HG03060 (cell line): Measurements from ENCODE around the gene ADAD2.
A peak's percentile ranks its signal among the peaks of the same experiment; 100 is the strongest.

Source experiments
- ATAC-seq: cut with Tn5 transposase; IDR thresholded peaks from one replicate; pipeline ENCODE4 v1.9.1; 2021; ENCODE audit warnings: low read depth, moderate number of reproducible peaks; ENCODE audit not compliant: unreplicated experiment

ADAD2 gene

GRCh38 chr16:84176192-84177053, 14.5 kb upstream of the ADAD2 start:
- no peak for ATAC-seq

- no peak for ATAC-seq
Measured at GRCh38 chr16:84177741-84178073, 13.2 kb upstream of the ADAD2 start.

- no peak for ATAC-seq
Measured at GRCh38 chr16:84178146-84178765, 12.7 kb upstream of the ADAD2 start.

- no peak for ATAC-seq
Measured at GRCh38 chr16:84178892-84179611, 11.9 kb upstream of the ADAD2 start.

GRCh38 chr16:84179612-84180320, 11.2 kb upstream of the ADAD2 start:
- no peak for ATAC-seq

GRCh38 chr16:84180519-84181140, 10.3 kb upstream of the ADAD2 start:
- ATAC-seq, result no peak

GRCh38 chr16:84181144-84181915, 9.6 kb upstream of the ADAD2 start:
- no peak for ATAC-seq

GRCh38 chr16:84182104-84182503, 8.9 kb upstream of the ADAD2 start:
- ATAC-seq, result no peak

- no peak for ATAC-seq
Measured at GRCh38 chr16:84182680-84183571, 8.0 kb upstream of the ADAD2 start.

- ATAC-seq, result no peak
Measured at GRCh38 chr16:84183572-84183875, 7.4 kb upstream of the ADAD2 start.

- ATAC-seq, result no peak
Measured at GRCh38 chr16:84183911-84184591, 6.9 kb upstream of the ADAD2 start.

GRCh38 chr16:84184775-84185174, 6.2 kb upstream of the ADAD2 start:
- ATAC-seq, result no peak

GRCh38 chr16:84186685-84187437, 4.1 kb upstream of the ADAD2 start, which contains the start of gene TAF1C:
TAF1C (minus strand) TSS chr16:84187057; CDS start chr16:84184988, 2,069 bp downstream.
- peak; percentile 68 for ATAC-seq

GRCh38 chr16:84191466-84191865, 509 bp downstream of the ADAD2 start:
- ATAC-seq, result no peak

GRCh38 chr16:84193480-84193879, 2.5 kb downstream of the ADAD2 start:
- no peak for ATAC-seq

GRCh38 chr16:84194018-84194417, 3.1 kb downstream of the ADAD2 start:
- ATAC-seq, result no peak

GRCh38 chr16:84194470-84195200, 3.7 kb downstream of the ADAD2 start:
- no peak for ATAC-seq
